GM21825 (cell line): ENCODE results near the gene TEX53.

ENCODE experiments used
- ATAC-seq: cut with Tn5 transposase; IDR thresholded peaks from one replicate; pipeline ENCODE4 v1.9.1; 2021; ENCODE audit warnings: mild to moderate bottlenecking, moderate library complexity; ENCODE audit not compliant: unreplicated experiment

Gene TEX53

DNA sequence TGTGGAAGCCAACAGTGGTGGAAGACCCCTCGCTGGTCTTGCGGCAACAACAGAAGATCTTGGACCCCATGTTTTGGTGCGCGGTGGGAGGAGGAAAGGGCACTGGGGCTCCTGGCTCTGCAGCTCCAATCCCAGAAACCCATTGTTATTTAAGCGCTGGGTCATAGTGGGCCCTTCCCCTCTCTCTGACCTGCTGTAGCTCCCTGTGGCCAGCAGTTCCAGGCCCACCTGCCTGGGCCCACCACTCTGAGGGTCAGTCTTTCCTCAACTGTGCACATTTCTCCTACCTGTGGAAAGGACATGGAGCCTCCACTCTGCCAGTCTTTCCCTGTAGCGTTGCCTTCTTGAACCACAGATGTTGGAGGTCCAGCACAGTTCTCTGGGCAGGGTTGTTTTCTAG lies at the start of gene TEX53:
TEX53 (minus strand) TSS at position 101 of the 400 bp plus-strand sequence; CDS start at position 70, 31 bp downstream.
- no peak for ATAC-seq

DNA sequence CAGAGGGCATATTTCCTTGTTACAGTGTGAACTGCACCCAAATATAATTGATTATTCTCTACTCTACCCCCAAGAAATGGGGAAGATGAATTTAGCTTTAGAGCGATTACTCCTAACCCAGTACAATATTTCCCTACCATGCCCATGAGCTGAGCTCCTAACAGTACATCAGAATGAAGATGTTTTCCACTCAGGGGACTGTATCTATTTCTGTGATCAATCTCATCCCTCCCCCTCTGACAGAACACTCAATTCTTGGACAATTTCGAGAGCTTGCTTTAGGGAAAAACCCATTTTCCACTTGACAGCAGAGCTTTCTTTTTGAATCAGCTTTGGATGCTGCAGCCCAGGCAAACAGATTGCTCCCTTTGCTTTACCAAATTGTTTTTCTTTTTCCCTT lies 49.1 kb upstream of the TEX53 start:
- ATAC-seq = no peak

DNA sequence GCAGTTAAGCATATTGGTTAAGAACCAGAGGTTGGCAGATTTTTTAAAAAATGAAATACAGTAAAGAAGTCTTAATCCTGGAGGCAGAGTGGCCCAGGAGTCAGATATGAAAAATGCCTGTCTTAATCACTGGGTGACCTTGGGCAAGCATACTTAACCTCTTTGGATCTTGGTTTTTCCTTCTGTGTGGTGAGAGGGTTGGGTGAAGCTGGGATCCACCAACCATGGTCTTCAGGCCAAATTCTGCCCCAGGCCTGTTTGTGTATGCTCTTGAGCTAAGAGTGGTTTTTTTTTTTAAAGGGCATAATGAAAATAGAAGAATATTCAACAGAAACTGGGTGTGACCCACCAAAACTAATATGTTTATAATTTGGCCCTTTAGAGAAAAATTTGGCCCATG lies 44.4 kb upstream of the TEX53 start:
- ATAC-seq = no peak

DNA sequence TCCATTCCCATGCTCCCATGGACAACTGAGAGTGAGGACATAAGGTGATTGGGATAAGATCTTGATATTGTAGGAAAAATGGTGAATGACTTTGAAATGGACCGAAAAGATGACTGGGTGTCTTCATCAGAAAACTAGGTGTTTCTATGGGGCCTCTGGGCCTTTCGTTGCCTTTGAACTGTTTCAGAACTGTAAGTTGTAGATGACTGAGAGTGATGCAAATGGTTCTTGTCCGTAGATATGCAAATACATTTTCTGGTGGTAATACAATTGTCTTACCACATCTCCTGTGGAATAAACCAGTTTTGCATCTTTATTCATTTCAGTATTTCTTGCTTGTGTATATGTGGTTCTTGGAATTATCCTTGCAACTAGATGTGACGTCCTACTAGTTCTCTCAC lies 40.3 kb upstream of the TEX53 start:
- no peak for ATAC-seq

DNA sequence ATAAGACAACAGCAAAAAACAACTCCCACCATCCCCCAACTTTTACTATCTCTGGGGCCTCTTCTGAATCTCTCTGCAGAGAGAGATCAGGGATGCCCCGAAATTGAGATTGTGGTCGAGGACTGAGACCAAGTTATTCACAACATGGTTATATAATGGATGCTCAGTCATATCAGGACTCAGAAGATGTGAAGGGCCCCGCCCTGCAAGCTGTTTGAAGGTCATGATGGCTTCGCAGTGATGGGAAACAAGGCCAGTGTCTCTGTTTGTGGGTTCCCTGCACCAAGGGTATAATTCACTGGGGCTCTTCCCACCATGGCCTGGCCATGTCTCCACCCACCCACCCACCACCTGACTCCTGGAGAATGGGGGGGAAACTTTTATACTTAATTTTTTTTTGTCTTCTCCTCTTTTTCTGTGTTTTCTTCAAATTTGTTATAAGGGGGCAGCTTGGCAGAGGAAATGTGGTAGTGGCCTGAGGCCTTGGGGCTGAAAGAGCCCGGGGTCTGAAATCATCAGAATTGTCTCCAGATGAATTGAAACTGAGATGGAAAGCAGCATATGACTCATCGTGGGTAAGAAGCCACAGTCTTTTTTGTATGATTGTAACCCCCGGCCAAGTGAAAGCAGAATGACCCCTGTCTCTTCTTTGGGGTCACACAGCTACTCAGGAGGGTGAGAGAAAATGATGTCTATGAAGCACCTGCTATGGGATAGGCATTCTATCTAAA lies 39.4 kb upstream of the TEX53 start:
- ATAC-seq = peak; percentile 64

DNA sequence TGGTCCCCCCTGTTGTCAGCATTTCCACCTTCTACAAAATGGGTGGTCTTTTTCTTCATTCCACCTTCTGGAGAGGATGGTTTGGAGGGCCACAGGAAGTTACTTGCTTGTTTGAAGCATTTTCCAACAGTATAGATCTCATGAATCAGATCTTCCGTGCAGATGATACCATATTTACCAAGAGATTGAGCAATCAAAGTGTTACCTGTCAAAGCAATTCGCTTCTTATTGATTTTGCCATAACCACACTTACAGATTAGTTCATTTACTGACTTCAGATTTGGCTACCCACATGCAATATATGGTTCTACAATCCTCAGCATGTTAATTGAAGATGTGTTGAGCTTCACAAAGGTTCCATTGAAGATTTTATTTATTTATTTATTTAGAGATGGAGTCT lies 38.3 kb upstream of the TEX53 start:
- no peak for ATAC-seq

DNA sequence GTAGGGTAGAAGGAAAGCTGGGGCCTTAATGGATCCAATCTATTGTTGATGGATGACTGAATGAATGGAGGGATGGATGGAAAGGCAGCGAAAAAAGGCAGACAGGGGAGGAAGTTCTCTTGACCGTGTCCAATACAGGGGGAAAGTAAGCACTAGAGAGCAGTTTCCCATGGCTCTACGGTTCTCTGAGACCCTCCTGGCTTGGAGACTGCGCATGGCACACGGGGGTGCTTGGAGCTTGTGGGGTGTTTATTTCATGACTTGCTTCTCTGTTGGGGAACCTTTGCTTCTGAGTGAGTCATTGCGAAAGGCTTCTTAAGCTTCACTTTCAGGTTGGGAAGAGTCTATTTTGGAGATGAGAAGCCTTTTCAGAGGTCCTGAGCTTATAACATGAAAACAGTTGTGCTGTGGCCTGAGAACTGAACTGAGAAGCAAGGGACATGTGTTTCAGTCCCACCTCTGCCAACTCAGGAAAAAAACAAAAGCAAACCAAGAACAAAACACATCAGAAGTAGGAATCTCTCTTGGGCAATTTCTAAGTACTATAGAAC lies 37.2 kb upstream of the TEX53 start:
- peak; percentile 35 for ATAC-seq

DNA sequence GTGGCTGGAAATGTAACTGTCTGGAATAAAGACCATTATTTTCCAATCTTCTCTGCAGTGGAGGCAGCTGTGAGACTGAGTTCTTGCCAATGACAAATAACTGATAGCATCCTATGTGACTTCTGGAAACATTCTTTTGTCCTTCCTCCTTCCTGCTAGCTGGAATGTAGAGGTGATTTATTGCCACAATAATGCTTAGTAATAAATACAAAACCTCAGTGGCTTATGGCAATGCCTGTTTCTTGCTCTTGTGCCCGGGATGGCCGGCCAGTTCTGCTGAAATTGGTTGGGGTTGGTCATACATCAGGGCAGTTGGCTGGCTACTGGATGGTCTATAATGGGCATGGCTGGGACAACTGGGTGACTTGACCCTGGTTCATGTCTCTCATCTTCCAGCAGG lies 36.5 kb upstream of the TEX53 start:
- no peak for ATAC-seq

DNA sequence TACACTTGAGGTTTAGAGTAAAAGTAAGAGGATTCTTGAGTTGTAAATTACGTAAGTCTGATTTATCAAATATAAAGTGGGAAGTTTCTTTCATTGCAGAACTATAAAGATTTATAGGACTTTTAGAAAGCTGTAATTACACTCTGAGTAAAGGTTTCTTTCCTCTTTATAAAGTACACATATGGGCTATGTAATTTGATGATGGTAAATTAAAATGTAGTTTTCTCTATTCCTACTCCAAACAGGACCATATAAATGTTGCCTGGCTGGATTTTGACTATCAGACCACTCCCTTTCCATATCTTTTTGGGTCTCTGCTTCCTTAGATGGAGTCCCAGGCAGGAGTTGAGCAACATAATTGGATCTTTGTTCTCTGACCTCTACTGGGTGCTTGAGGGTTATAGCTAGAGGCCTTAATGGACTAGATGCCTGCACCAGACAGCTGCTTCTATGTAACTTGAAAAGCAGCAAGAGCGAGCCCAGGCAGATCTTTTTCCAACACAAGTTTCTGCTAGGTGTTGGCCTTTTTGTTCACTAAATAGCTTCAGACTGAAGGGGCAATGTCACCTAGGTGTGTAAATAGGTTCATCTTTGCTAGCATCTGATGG lies 35.7 kb upstream of the TEX53 start:
- no peak for ATAC-seq

DNA sequence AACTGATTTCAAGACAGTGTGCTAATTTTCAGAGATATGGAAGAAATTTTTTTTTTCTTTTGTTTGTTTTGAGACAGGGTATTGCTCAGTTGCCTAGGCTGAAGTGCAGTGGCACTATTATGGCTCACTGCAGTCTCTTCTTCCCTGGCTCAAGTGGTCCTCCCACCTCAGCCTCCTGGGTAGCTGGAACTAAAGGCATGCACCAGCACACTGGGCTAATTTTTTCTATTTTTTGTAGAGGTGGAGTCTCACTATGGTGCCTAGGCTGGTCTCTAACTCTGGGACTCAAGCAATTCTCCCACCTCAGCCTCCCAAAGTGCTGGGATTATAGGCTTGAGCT lies 34.3 kb upstream of the TEX53 start:
- ATAC-seq = no peak

DNA sequence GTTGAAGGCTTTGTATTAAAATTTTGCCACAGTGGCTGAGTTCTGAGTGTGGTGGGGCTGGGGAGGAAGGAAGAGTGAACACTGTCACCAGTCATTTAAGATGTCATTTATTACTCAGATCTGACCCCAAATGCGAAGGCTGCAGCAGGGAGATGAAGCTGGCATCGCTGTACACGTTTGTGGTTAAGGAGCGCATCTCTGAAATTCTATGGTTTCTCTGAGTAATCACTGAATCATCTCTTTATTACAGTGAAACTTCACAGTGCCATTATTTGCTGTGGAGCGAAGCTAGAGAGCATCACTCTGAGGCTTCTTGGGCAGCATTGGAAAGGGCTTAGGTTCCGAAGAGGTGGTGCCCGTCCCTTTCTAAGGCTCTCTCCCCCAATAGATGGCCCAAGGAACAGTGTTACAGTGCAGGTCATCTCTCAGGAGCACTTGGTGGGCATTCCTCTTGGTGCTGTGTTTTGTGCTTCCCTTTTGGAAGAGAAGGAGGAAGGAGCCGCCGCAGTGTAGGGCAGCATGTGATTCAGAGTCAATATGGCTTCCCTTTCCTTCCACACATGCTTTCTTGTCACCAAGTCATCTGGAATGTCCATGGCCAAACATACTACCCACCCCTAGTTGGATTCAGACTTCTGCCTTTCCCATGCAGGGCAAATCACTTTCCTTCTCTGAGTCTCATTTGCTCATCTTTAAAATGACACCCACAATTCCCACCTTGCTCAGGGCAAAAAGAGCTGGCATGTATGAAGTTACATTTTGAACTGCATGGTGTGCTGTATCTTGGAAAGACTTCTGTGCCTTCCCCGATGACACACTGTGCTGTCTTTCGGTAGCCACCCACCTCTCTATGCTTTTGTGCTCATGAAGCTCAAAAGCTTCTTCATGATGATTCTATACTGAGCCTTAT lies 33.7 kb upstream of the TEX53 start:
- ATAC-seq = peak; percentile 74

DNA sequence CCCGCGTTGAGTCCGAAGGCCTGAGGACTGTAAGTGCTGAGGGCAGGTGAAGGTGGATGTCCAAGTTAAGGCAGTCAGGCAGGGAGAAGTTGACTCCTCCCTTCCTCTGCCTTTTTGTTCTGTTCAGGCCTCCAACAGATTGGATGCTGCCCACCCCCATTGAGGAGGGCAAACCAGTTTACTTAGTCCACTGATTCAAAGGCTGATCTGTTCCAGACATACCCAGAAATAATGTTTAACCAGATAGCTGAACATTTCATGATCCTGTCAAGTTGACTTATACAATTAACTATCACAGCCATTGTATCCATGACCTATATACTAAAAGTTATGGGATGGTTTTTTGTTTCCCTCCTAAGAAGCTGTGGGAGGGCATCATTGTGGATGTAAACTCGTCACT lies 32.7 kb upstream of the TEX53 start:
- ATAC-seq = no peak

DNA sequence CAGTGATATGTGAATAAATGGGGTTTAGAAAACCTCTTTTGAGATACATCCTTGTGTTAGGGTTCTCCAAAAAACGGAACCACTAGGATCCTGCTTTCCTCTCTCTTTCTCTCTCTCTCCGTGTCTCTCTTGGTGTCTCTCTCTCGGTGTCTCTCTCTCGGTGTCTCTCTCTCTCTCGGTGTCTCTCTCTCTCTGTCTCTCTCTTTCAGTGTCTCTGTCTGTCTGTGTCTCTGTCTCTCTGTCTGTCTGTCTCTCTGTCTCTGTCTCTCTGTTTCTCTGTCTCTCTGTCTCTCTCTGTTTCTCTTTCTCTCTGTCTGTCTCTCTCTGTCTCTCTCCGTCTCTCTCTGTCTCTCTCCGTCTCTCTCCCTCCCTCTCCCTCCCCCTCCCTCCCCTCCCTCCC lies 32.2 kb upstream of the TEX53 start:
- no peak for ATAC-seq

DNA sequence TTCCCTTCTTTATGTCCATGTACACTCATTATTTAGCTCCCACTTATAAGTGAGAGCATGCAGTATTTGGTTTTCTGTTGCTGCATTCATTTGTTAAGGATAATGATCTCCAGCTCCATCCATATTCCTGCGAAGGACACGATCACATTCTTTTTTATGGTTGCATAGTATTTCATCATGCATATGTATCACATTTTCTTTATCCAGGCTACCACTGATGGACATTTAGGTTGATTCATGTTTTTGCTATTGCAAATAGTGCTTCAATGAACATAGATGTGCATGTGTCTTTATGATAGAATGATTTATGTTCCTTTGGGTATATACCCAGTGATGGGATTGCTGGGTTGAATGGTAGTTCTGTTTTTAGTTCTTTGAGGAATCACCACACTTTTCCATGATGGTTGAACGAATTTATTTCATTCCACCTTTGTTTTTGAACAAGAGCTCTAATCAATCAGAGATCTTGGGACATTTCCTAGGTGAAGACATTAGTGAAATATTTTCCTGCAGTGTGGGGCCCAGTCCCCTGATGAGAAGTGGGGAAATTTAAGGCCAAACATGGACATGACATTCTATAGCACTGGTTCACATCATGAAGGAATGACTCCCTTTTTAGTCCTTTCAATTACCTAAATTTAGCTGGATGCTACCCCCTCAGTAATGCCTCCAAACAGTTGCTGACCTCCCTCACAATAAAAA lies 31.5 kb upstream of the TEX53 start:
- ATAC-seq = no peak

DNA sequence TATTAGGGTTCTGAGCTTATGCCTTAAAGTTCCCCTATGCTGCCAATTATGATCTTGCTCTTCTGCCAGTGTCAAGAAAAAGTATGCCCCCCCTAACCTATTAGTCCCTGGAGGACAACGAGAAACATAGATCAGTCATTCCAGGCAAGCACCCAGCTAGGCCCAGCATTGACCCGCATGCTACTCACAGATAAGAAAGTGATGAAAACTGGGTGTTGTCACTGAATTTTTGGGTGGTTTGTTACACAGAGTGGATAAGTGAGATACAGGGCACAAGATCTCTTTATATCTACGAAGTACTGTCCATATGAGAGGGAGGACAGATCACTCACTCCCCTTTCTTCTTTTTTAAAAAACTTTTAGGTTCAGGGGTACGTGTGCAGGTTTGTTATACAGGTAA lies 30.8 kb upstream of the TEX53 start:
- no peak for ATAC-seq

DNA sequence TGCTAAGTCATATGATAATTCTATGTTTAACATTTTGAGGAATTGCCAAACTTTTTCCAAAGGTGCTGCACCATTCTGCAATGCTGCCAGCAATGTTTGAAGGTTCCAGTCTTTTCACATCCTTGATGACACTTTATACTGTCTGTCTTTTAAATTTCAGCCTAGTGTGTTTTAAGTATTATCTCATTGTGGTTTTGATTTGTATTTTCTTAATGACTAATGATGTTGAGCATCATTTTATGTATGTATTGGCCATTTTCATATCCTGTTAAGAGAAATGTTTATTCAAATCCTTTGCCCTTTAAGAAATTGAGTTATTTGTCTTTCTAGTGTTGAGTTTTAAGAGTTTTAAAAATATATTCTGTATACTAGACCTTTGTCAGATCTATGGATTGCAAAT lies 29.4 kb upstream of the TEX53 start:
- no peak for ATAC-seq

DNA sequence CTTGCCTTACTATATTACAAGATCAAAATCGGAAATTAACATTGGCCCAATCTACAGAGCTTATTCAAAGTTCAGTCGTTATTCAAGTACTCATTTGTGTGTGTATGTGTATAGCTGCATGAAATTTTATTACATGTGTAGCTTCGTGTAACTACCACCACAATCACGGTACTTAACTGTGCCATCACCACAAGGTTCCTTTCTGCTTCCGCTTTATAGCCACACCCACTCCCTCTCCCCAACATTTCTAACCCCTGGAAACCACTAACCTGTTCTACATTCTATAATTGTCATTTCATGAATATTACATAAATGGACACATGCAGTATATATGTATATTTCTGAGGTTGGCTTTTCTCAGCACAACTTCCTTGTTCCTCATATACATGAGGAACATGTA lies 28.3 kb upstream of the TEX53 start:
- no peak for ATAC-seq

DNA sequence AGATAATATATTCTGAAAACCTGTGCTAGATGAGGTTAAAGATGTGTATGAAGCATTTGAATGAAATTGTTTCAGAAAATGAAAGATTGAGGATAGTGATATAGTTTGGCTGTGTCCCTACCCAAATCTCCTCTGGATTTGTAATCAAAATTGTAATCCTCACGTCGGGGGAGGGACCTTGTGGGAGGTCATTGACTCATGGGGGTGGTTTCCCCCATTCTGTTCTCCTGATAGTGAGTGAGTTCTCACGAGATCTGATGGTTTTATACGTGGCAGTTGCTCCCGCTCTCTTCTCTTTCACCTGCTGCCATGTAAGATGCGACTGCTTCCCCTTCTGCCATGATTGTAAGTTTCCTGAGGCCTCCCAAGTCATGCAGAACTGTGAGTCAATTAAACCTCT lies 26.4 kb upstream of the TEX53 start:
- no peak for ATAC-seq

DNA sequence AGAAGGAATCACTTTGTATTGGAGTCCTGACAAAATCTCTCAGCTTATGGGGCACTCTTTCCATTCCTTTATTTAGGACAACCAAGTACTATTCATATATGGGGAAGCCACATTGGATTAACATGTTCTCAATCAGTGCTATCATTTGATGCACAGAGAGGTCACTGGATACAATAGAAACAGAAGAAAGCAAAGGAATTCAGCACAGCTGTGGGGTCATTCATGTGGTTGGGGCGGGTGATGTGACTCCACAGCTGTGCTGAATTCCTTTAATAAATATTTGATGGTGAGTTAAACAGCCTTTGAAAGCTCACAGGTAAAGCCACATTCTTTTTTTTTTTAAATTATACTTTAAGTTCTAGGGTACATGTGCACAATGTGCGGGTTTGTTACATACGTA lies 25.2 kb upstream of the TEX53 start:
- no peak for ATAC-seq

DNA sequence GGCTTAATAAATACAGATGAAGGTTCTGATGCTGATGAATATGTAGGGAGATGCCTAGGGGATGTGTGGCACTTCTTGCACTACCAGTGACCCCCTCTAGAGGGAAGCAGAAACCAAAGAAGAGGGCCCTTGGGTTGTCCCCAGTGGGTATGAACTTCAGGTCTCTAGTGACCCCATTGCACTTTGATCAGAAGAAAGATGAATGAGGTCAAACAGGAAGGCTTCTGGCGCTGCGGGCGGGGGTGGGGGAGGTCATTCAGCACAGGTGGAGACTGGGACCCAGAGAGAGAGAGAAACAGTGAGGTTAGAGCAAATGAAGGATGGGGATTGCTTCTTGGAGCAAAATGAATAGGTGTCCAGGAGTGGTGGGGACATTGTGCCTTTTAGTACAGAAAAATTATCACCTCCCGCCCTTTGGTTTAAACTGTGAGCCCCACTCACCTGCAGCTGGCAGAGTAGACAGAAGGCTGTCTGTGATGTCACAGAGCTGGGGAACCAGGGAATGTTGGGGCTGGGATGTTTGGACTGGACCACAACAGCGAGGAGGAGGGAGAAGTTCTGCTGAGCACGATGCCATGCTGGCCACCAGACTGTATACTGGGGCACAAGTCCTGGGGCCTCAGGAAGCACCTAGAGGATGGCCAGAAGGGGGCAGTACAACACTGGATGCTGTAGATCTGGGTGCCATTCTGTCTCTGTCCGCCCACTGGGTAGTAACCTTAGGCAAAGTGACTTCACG lies 24.2 kb upstream of the TEX53 start, which contains the start of gene TEX48:
TEX48 (minus strand) TSS at position 599 of the 739 bp plus-strand sequence. CDS start 10,469 bp downstream, outside the sequence.
- ATAC-seq = peak; percentile 55
